ENCODE measurements around the gene CIPC. TPM values are rescaled to one million over a fixed set of nuclear protein-coding genes. Genes with fewer than 3 reads are reported as not detected.

CIPC gene
- total and polyA plus RNA-seq, 2 of the 13 experiments (the other 11 are each of a cell fraction or from before 2014, with no cell fraction given), result 7.6 to 13.9 TPM

- TF ChIP-seq ZNF367 (CRISPR knock-in tag; IDR thresholded peaks at IDR 0.05; ENCODE audit: borderline replicate concordance), result no peak
Observed at GRCh38 chr14:77140359-77141213, 42.5 kb downstream of the CIPC start (continued).

GRCh38 chr14:77141214-77142004 lies 43.4 kb downstream of the CIPC start, which contains the start of gene ZDHHC22:
TSS of gene ZDHHC22 (minus strand) at chr14:77141791. CDS start at chr14:77139738, 2,053 bp downstream.
- intact Hi-C loops (cut with micrococcal nuclease; ENCODE audit: unreplicated experiment) (no loop called here), in situ Hi-C loops (cut with HindIII; ENCODE audit: extremely low pct_ligation_motif_present, low pct_unique_long_range_greater_than_20kb) (loop anchor here (5.0 kb wide), 1 partner anchor 66 kb away; no protein-coding TSS in a partner anchor)
- H3K9me3 ChIP-seq (ENCODE audit: low read length), result no peaks in the 10 kb centered on the region
- ChIA-PET CTCF (ENCODE audit: low intra/inter-chr PET ratio, low total read pairs) (no interaction called here), POLR2A (no interaction called here)
- peak within 1 kb of the TSS; percentile 74 for H3K4me2 ChIP-seq (ENCODE audit: low read depth, low read length)
- 0% methylated on average over 4 of the region's 77 CpGs for WGBS (ENCODE audit: low lambda C conversion rate)
- peak within 1 kb of the TSS; percentile 34 to 67 (median 47); a peak in 5 of 6 replicates for H3K4me3 ChIP-seq (replicated peaks in 1 of 3; ENCODE audit: insufficient read depth in 1 of 3, low read depth in 2 of 3, low read length in 3 of 3)
- DNase-seq (ENCODE audit: low spot score) (no peak), ATAC-seq (peak; percentile 93), FAIRE-seq (no peak)
- peaks cover 5 to 47% of the 10 kb centered on the region in 2 experiments; a peak in 4 of 5 replicates for H3K27me3 ChIP-seq (ENCODE audit: control insufficient read depth in 1 of 2, insufficient read depth in 2 of 2, low read length in 2 of 2)
- H3K79me2 ChIP-seq (ENCODE audit: insufficient read depth, low read length), result no peaks in the 10 kb centered on the region
- H4K20me1 ChIP-seq (ENCODE audit: insufficient read depth, low read length), result peaks cover 9% of the 10 kb centered on the region; the same call in 1 of the 2 replicates
- H3K9ac ChIP-seq (ENCODE audit: insufficient read depth, low read depth, low read length), result no peak within 1 kb of the TSS
- no TSS peak for BruUV-seq (replicated peaks)
- H2AFZ ChIP-seq (ENCODE audit: low read length), result no peak within 1 kb of the TSS
- H3K4me1 ChIP-seq (ENCODE audit: insufficient read depth, low read length), result peaks cover 19% of the 10 kb centered on the region
- H3K36me3 ChIP-seq (replicated peaks in 1 of 2; ENCODE audit: control insufficient read depth in 1 of 2, insufficient read depth in 2 of 2, low read length in 2 of 2), result no peaks in the 10 kb centered on the region
- H3K27ac ChIP-seq (ENCODE audit: extremely low read length, insufficient read depth, low read length), result no peak within 1 kb of the TSS
- peak; percentile 42 for TF ChIP-seq HNRNPLL (IDR thresholded peaks at IDR 0.05; ENCODE audit: low read depth, low read length, poor library complexity, severe bottlenecking)
- TF ChIP-seq LCORL (IDR thresholded peaks at IDR 0.05), result no peak
- no peak for TF ChIP-seq LCORL (CRISPR knock-in tag; IDR thresholded peaks at IDR 0.05)
- TF ChIP-seq ATF7-NPFF (CRISPR knock-in tag; IDR thresholded peaks at IDR 0.05; ENCODE audit: low read depth), result no peak
- TF ChIP-seq ZNF792 (CRISPR knock-in tag; IDR thresholded peaks at IDR 0.05), result no peak
- TF ChIP-seq ZNF687 (CRISPR knock-in tag; IDR thresholded peaks at IDR 0.05), result peak; percentile 39; the same call in 1 of the 2 replicates
- TF ChIP-seq SYNCRIP (IDR thresholded peaks at IDR 0.05; ENCODE audit: insufficient read depth, low read depth, low read length), result no peak
- TF ChIP-seq MAX (IDR thresholded peaks at IDR 0.05), result 0 out of 2 replicates have a peak, but pooled peaks have one; percentile 20
- TF ChIP-seq ZNF160 (CRISPR knock-in tag; IDR thresholded peaks at IDR 0.05), result no peak
- TF ChIP-seq SNAPC5 (CRISPR knock-in tag; IDR thresholded peaks at IDR 0.05; ENCODE audit: borderline replicate concordance), result no peak
- no peak for TF ChIP-seq EZH2 (conservative IDR thresholded peaks at IDR 0.05; ENCODE audit: low read depth, low read length)
- TF ChIP-seq FOXA3 (CRISPR knock-in tag; IDR thresholded peaks at IDR 0.05), result no peak
- no peak for TF ChIP-seq FOXM1 (CRISPR knock-in tag; IDR thresholded peaks at IDR 0.05)
- no peak for TF ChIP-seq FOXC1 (CRISPR knock-in tag; IDR thresholded peaks at IDR 0.05; ENCODE audit: borderline replicate concordance)
- TF ChIP-seq MYPOP (CRISPR knock-in tag; IDR thresholded peaks at IDR 0.05), result peak; percentile 91
